ENCODE data around the gene CFAP251.

Gene CFAP251

GRCh38 chr12:122004633-122005071 lies 86.3 kb downstream of the CFAP251 start:
- no peaks in the 10 kb centered on the region for H3K4me1 ChIP-seq (ENCODE audit: control insufficient read depth, insufficient read depth, low read length)
- no peak overlapping the region for H3K4me3 ChIP-seq (ENCODE audit: low read depth, low read length)

DNA sequence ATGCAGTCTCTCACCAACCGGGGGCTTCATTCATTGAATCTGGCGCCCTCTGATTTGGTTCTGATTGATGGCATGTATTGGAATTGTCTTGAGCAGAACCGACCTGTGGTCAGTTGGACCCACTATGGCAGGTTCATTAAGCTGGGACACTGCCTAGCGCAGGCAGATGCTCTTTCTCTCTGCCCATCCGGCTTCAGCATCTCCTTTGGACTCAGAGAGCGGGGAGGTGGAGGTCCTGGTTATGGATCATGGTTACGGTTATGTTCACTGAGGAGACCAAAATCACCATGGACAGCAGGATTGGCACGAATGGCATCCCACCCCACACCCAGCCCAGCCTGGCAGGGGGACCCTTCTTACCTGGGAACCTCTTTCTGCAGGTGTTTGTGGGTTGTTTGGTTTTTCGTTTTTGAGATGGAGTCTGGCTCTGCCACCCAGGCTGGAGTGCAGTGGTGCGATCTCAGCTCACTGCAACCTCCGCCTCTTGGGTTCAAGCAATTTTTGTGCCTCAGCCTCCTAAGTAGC lies 86.9 kb downstream of the CFAP251 start:
- 0 out of 2 replicates have a peak, but pooled peaks have one; percentile 22 for TF ChIP-seq ZNF600 (tag by site-specific recombination; IDR thresholded peaks at IDR 0.05)
- TF ChIP-seq, protein P1, sequence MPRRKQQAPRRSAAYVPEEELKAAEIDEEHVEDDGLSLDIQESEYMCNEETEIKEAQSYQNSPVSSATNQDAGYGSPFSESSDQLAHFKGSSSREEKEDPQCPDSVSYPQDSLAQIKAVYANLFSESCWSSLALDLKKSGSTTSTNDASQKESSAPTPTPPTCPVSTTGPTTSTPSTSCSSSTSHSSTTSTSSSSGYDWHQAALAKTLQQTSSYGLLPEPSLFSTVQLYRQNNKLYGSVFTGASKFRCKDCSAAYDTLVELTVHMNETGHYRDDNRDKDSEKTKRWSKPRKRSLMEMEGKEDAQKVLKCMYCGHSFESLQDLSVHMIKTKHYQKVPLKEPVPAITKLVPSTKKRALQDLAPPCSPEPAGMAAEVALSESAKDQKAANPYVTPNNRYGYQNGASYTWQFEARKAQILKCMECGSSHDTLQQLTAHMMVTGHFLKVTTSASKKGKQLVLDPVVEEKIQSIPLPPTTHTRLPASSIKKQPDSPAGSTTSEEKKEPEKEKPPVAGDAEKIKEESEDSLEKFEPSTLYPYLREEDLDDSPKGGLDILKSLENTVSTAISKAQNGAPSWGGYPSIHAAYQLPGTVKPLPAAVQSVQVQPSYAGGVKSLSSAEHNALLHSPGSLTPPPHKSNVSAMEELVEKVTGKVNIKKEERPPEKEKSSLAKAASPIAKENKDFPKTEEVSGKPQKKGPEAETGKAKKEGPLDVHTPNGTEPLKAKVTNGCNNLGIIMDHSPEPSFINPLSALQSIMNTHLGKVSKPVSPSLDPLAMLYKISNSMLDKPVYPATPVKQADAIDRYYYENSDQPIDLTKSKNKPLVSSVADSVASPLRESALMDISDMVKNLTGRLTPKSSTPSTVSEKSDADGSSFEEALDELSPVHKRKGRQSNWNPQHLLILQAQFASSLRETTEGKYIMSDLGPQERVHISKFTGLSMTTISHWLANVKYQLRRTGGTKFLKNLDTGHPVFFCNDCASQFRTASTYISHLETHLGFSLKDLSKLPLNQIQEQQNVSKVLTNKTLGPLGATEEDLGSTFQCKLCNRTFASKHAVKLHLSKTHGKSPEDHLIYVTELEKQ (tag by site-specific recombination; IDR thresholded peaks at IDR 0.05; ENCODE audit: borderline replicate concordance): no peak
- Histone ChIP-seq H3K9me3 (ENCODE audit: control insufficient read depth, insufficient read depth, low read depth, low read length) (no peaks in the 10 kb centered on the region), H3K27ac (ENCODE audit: extremely low read depth, low read depth, low read length) (no peak overlapping the region), H3K4me3 (ENCODE audit: low read depth, low read length) (no peak overlapping the region), H3K4me1 (ENCODE audit: control insufficient read depth, insufficient read depth, low read length) (no peaks in the 10 kb centered on the region), H3K36me3 (ENCODE audit: control insufficient read depth in 2 of 2, insufficient read depth in 1 of 2, low read length in 2 of 2) (no peaks in the 10 kb centered on the region)
- POLR2A ChIA-PET: no interaction called here
- CTCF ChIA-PET: interaction anchor here (0.5 to 0.6 kb wide), 3 partner anchors 17 to 151 kb away, joined by 3 to 5 read pairs (median 3); no protein-coding TSS in a partner anchor

More at GRCh38 chr12:122004633-122005071, 86.3 kb downstream of the CFAP251 start:
- no peaks in the 10 kb centered on the region for H3K36me3 ChIP-seq (ENCODE audit: control insufficient read depth in 2 of 2, insufficient read depth in 1 of 2, low read length in 2 of 2)
- H3K27ac ChIP-seq (ENCODE audit: extremely low read depth, low read depth, low read length): no peak overlapping the region
- CTCF ChIA-PET: interaction anchor here (0.6 kb wide), 2 partner anchors 16 to 152 kb away, joined by 3 to 5 read pairs; no protein-coding TSS in a partner anchor
- no peak for TF ChIP-seq PRDM4 (tag by site-specific recombination; IDR thresholded peaks at IDR 0.05)
- TF ChIP-seq ZNF391 (tag by site-specific recombination; IDR thresholded peaks at IDR 0.05; ENCODE audit: borderline replicate concordance, low read depth): no peak
- no peak for TF ChIP-seq ZFP41 (tag by site-specific recombination; IDR thresholded peaks at IDR 0.05; ENCODE audit: borderline replicate concordance)
- no peak for TF ChIP-seq ZNF155 (tag by site-specific recombination; IDR thresholded peaks at IDR 0.05)
- TF ChIP-seq, protein P2, sequence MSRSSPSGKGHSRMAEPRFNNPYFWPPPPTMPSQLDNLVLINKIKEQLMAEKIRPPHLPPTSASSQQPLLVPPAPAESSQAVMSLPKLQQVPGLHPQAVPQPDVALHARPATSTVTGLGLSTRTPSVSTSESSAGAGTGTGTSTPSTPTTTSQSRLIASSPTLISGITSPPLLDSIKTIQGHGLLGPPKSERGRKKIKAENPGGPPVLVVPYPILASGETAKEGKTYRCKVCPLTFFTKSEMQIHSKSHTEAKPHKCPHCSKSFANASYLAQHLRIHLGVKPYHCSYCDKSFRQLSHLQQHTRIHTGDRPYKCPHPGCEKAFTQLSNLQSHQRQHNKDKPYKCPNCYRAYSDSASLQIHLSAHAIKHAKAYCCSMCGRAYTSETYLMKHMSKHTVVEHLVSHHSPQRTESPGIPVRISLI (tag by site-specific recombination; IDR thresholded peaks at IDR 0.05): no peak
- TF ChIP-seq ZBTB26 (tag by site-specific recombination; optimal IDR thresholded peaks at IDR 0.05): no peak
- TF ChIP-seq ZNF596 (tag by site-specific recombination; IDR thresholded peaks at IDR 0.05): no peak
- TF ChIP-seq OSR2 (tag by site-specific recombination; IDR thresholded peaks at IDR 0.05): no peak
- TF ChIP-seq, protein P3, sequence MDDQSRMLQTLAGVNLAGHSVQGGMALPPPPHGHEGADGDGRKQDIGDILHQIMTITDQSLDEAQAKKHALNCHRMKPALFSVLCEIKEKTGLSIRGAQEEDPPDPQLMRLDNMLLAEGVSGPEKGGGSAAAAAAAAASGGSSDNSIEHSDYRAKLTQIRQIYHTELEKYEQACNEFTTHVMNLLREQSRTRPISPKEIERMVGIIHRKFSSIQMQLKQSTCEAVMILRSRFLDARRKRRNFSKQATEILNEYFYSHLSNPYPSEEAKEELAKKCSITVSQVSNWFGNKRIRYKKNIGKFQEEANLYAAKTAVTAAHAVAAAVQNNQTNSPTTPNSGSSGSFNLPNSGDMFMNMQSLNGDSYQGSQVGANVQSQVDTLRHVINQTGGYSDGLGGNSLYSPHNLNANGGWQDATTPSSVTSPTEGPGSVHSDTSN (CRISPR knock-in tag; IDR thresholded peaks at IDR 0.05): no peak
- TF ChIP-seq ZNF221 (tag by site-specific recombination; IDR thresholded peaks at IDR 0.05; ENCODE audit: borderline replicate concordance): no peak
- TF ChIP-seq ZNF530 (tag by site-specific recombination; IDR thresholded peaks at IDR 0.05; ENCODE audit: low read depth): no peak
- TF ChIP-seq ZNF621 (tag by site-specific recombination; IDR thresholded peaks at IDR 0.05): no peak
- TF ChIP-seq ZNF561 (tag by site-specific recombination; IDR thresholded peaks at IDR 0.05; ENCODE audit: borderline replicate concordance): no peak
- TF ChIP-seq ZNF544 (tag by site-specific recombination; IDR thresholded peaks at IDR 0.05): no peak
- TF ChIP-seq YY2 (tag by site-specific recombination; IDR thresholded peaks at IDR 0.05): no peak
- TF ChIP-seq KLF17 (tag by site-specific recombination; IDR thresholded peaks at IDR 0.05): no peak
- TF ChIP-seq ZNF324 (tag by site-specific recombination; IDR thresholded peaks at IDR 0.05): no peak
- H3K9me3 ChIP-seq (ENCODE audit: control insufficient read depth, insufficient read depth, low read depth, low read length): no peaks in the 10 kb centered on the region
- POLR2A ChIA-PET: no interaction called here
